NCI-H510A (cell line): ENCODE data around the gene KDM8.
"Not testable (repeated sequence)": the region's sequence is repeated elsewhere in the genome, so short reads cannot be mapped to it uniquely, and the experiment has no call there.

Experiments
- DNase-seq: peaks from one replicate; lab custom pipeline; 2025; lab: John Stamatoyannopoulos, UW

Gene KDM8

GRCh38 chr16:27191352-27191924 lies 11.9 kb upstream of the KDM8 start:
- DNase-seq, result no peak

GRCh38 chr16:27193300-27193990 lies 9.9 kb upstream of the KDM8 start:
- no peak for DNase-seq

GRCh38 chr16:27195076-27195741 lies 8.1 kb upstream of the KDM8 start:
- no peak for DNase-seq

GRCh38 chr16:27195941-27196595 lies 7.3 kb upstream of the KDM8 start:
- no peak for DNase-seq

GRCh38 chr16:27197004-27197403 lies 6.3 kb upstream of the KDM8 start:
- no peak for DNase-seq

- no peak for DNase-seq
These were observed 4.7 kb upstream of the KDM8 start for GRCh38 chr16:27198451-27199234.

GRCh38 chr16:27199235-27199586 lies 4.1 kb upstream of the KDM8 start:
- DNase-seq, result no peak

GRCh38 chr16:27199736-27200135 lies 3.6 kb upstream of the KDM8 start:
- no peak for DNase-seq

GRCh38 chr16:27200914-27201313 lies 2.4 kb upstream of the KDM8 start:
- DNase-seq, result not testable (repeated sequence)

- DNase-seq, result peak; percentile 96
These were observed 311 bp upstream of the KDM8 start for GRCh38 chr16:27202923-27203506.

GRCh38 chr16:27204312-27204915 lies 1.1 kb downstream of the KDM8 start:
- DNase-seq, result no peak

- DNase-seq, result no peak
These were observed 2.2 kb downstream of the KDM8 start for GRCh38 chr16:27205423-27206065.

- DNase-seq, result not testable (repeated sequence)
These were observed 3.8 kb downstream of the KDM8 start for GRCh38 chr16:27207121-27207520.

GRCh38 chr16:27208081-27208680 lies 4.9 kb downstream of the KDM8 start:
- DNase-seq, result no peak

- DNase-seq, result no peak
These were observed 5.5 kb downstream of the KDM8 start for GRCh38 chr16:27208796-27209195.

- DNase-seq, result no peak
These were observed 6.3 kb downstream of the KDM8 start for GRCh38 chr16:27209591-27209990.

- no peak for DNase-seq
These were observed 6.8 kb downstream of the KDM8 start for GRCh38 chr16:27210174-27210573.

- no peak for DNase-seq
These were observed 7.7 kb downstream of the KDM8 start for GRCh38 chr16:27211026-27211425.

GRCh38 chr16:27214084-27214961 lies 11.0 kb downstream of the KDM8 start:
- DNase-seq, result no peak
